Testis (tissue), 3 donors: ENCODE results near the gene TPCN1. TPM values are rescaled to one million over a fixed set of nuclear protein-coding genes. Genes with fewer than 3 reads are reported as not detected.

Experiments
- DNase-seq: peaks from one replicate; pipeline ENCODE4 v3.0.0-alpha.2; 2019
- H3K27ac ChIP-seq, 2 donors: fragments of 200-600 bp; sonication (generic); one replicate each; pipeline ENCODE4 v1.5.1; 2019
- H3K27me3 ChIP-seq: fragments of 200-600 bp; sonication (generic); one replicate; pipeline ENCODE4 v1.5.1; 2019
- H3K36me3 ChIP-seq: fragments of 200-600 bp; sonication (generic); one replicate; pipeline ENCODE4 v1.5.1; 2017; ENCODE audit warnings: low read depth; ENCODE audit errors: missing control alignments
- H3K4me1 ChIP-seq: fragments of 200-600 bp; sonication (generic); one replicate; pipeline ENCODE4 v1.5.1; 2019
- H3K4me3 ChIP-seq, 2 donors: fragments of 200-600 bp; sonication (generic); one replicate each; pipeline ENCODE4 v1.5.1; 2017 to 2019
- H3K9me3 ChIP-seq: fragments of 200-600 bp; sonication (generic); one replicate; pipeline ENCODE4 v1.5.1; 2017
- POLR2A ChIP-seq: fragments of 450-650 bp; IDR thresholded peaks from one replicate; pipeline ENCODE4 v1.6.1; 2017; ENCODE audit warnings: antibody characterized with exemption, mild to moderate bottlenecking, moderate library complexity
- WGBS, 2 donors: methylation state at CpG; one replicate each; pipeline ENCODE4 v1.1.5; 2018; 5-methylcytosine and 5-hydroxymethylcytosine counted together
- intact Hi-C: fragments of 100-400 bp; cut with DNase I; formaldehyde crosslinking; loops from one replicate; pipeline ENCODE4 v1.15.1; 2023; ENCODE audit warnings: low total_unique reads
- polyA plus RNA-seq: library from polyadenylated mRNA; stranded (reverse); fragments of 350-450 nt; fragmentation: Illumina TruSeq; extraction: RNeasy Lipid Tissue Mini Kit (QIAGEN cat#74804); gene quantifications from one replicate; pipeline ENCODE4 v1.2.3, GENCODE V29; 2014; ENCODE audit warnings: low read depth, low replicate concordance; ENCODE audit not compliant: insufficient read depth
- total RNA-seq, 2 donors: library from RNA; depleted of rRNA; stranded (reverse); fragments of >200 nt; gene quantifications; one replicate each; pipeline ENCODE4 v1.2.3, GENCODE V29; 2016
- TF ChIP-seq, protein P1 (sequence below), 3 experiments: fragments of 450-650 bp in 2 of 3; fragments of 200-600 bp in 1 of 3; sonication (generic) in 1 of 3; IDR thresholded peaks; one replicate each; pipeline ENCODE4 v1.5.1; 2016 to 2019; ENCODE audit warnings: antibody characterized with exemption in 3 of 3, mild to moderate bottlenecking in 2 of 3, moderate library complexity in 1 of 3

Gene TPCN1
- total and polyA plus RNA-seq, 3 donors from 2014 or later = 33.4 to 73.0 (median 48.7) TPM

- intact Hi-C loops = no loop called here
- no peaks in the 10 kb centered on the region for H3K9me3 ChIP-seq
- 93 to 94% methylated on average over 11 of the region's 11 CpGs for WGBS, 2 donors
- H3K27me3 ChIP-seq = no peaks in the 10 kb centered on the region
- H3K4me3 ChIP-seq = no peak overlapping the region
- H3K27ac ChIP-seq = no peak overlapping the region
- no peaks in the 10 kb centered on the region for H3K36me3 ChIP-seq
- no peak for DNase-seq
- TF ChIP-seq POLR2A = no peak
- TF ChIP-seq, protein P1, sequence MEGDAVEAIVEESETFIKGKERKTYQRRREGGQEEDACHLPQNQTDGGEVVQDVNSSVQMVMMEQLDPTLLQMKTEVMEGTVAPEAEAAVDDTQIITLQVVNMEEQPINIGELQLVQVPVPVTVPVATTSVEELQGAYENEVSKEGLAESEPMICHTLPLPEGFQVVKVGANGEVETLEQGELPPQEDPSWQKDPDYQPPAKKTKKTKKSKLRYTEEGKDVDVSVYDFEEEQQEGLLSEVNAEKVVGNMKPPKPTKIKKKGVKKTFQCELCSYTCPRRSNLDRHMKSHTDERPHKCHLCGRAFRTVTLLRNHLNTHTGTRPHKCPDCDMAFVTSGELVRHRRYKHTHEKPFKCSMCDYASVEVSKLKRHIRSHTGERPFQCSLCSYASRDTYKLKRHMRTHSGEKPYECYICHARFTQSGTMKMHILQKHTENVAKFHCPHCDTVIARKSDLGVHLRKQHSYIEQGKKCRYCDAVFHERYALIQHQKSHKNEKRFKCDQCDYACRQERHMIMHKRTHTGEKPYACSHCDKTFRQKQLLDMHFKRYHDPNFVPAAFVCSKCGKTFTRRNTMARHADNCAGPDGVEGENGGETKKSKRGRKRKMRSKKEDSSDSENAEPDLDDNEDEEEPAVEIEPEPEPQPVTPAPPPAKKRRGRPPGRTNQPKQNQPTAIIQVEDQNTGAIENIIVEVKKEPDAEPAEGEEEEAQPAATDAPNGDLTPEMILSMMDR (IDR thresholded peaks at IDR 0.05) = no peak
- H3K4me1 ChIP-seq = no peaks in the 10 kb centered on the region
Observed at GRCh38 chr12:113305281-113305856, 84.1 kb downstream of the TPCN1 start.

DNA sequence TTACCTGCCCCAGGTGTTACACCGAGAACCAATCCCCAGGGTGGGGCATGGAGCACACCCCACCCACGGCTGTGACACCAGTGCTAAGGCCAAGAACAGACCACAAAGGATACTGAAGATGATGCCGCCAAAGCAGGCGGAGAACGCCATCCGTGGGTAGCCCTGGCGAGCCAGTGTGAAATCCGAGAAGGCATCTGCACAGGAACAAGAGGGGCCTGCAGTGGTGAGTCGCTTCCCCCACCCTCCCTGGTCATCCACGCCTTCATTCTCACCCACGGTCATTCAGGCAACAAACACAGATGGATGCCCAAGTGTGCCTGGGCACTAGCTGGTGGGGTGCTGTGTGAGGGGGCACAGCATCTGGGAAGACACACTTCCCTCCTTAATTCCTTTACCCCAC, 85.1 kb downstream of the TPCN1 start:
- H3K27me3 ChIP-seq = no peaks in the 10 kb centered on the region
- H3K36me3 ChIP-seq = no peaks in the 10 kb centered on the region
- no peak for TF ChIP-seq POLR2A
- TF ChIP-seq, protein P1 (IDR thresholded peaks at IDR 0.05) = no peak
- no peak overlapping the region for H3K4me3 ChIP-seq
- H3K9me3 ChIP-seq = no peaks in the 10 kb centered on the region
- H3K4me1 ChIP-seq = no peaks in the 10 kb centered on the region
- H3K27ac ChIP-seq = no peak overlapping the region
- WGBS, 2 donors = 89 to 90% methylated on average over 11 of the region's 11 CpGs
- intact Hi-C loops = no loop called here
- DNase-seq = no peak

GRCh38 chr12:113310489-113310888, 89.2 kb downstream of the TPCN1 start:
- no peak for TF ChIP-seq POLR2A
- TF ChIP-seq, protein P1 (IDR thresholded peaks at IDR 0.05) = no peak
- Histone ChIP-seq H3K27ac (no peak overlapping the region), H3K4me1 (no peaks in the 10 kb centered on the region), H3K27me3 (no peaks in the 10 kb centered on the region), H3K9me3 (no peaks in the 10 kb centered on the region), H3K4me3 (no peak overlapping the region), H3K36me3 (no peaks in the 10 kb centered on the region)
- DNase-seq = no peak
- intact Hi-C loops = no loop called here
- WGBS, 2 donors = 94 to 100% methylated on average over 1 of the region's 1 CpG

DNA sequence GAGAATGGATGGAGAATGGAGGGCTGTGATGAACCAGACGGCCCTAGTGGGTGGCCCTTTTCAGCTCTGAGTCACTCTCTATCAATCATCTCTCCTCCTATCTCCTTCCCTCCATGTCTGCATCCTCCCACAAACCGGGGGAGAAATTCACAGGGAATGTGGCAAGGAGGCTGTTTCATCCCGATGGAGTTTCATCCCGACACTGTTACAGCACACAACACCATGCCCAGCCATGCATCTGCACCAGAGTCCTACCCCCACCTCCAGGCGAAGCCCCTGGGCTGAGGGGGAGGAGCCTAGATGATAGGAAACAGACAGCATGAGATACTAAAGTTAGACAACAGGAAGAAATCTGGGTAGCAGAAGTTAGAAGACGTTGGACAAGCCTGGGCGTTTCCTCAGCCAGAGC, 92.9 kb downstream of the TPCN1 start:
- Histone ChIP-seq H3K27me3 (no peaks in the 10 kb centered on the region), H3K9me3 (no peaks in the 10 kb centered on the region), H3K4me1 (no peaks in the 10 kb centered on the region), H3K36me3 (no peaks in the 10 kb centered on the region), H3K27ac (no peak overlapping the region), H3K4me3 (no peak overlapping the region)
- WGBS, 2 donors = 52 to 62% methylated on average over 7 of the region's 7 CpGs
- no peak for DNase-seq
- TF ChIP-seq, protein P1 (IDR thresholded peaks at IDR 0.05) = no peak
- TF ChIP-seq POLR2A = no peak
- intact Hi-C loops = no loop called here

- intact Hi-C loops = no loop called here
- TF ChIP-seq POLR2A = no peak
- Histone ChIP-seq H3K4me1 (no peaks in the 10 kb centered on the region), H3K9me3 (no peaks in the 10 kb centered on the region), H3K27ac (peak overlapping the region in 1 of 2 donors; percentile 14), H3K36me3 (no peaks in the 10 kb centered on the region), H3K27me3 (no peaks in the 10 kb centered on the region), H3K4me3 (no peak overlapping the region)
- WGBS, 2 donors = 78 to 83% methylated on average over 5 to 9 of the region's 9 CpGs
- DNase-seq = no peak
Observed at GRCh38 chr12:113315358-113315757, 94.1 kb downstream of the TPCN1 start.
